ENCODE data around the gene ZNF320.

DNA sequence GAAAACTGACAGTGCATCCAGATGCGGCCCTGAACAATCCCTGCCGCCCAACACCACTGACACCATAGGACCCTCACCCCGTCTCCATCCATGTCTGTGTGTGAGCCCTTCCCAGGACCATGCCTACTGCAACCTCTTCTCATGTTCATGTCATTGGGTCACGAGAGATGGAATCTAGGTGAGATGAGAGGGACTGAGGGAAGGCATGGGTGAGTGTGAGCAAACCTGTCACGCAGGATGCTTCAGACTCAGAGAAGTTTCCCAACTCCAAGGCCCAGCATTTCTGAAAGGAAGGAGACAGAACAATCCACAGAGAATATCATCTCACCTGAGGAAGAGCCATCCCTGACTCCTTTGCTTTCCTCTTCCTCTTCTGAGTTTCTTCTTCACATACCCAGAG is 20.1 kb upstream of the ZNF320 start:
- TF ChIP-seq, protein P1, sequence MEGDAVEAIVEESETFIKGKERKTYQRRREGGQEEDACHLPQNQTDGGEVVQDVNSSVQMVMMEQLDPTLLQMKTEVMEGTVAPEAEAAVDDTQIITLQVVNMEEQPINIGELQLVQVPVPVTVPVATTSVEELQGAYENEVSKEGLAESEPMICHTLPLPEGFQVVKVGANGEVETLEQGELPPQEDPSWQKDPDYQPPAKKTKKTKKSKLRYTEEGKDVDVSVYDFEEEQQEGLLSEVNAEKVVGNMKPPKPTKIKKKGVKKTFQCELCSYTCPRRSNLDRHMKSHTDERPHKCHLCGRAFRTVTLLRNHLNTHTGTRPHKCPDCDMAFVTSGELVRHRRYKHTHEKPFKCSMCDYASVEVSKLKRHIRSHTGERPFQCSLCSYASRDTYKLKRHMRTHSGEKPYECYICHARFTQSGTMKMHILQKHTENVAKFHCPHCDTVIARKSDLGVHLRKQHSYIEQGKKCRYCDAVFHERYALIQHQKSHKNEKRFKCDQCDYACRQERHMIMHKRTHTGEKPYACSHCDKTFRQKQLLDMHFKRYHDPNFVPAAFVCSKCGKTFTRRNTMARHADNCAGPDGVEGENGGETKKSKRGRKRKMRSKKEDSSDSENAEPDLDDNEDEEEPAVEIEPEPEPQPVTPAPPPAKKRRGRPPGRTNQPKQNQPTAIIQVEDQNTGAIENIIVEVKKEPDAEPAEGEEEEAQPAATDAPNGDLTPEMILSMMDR (IDR thresholded peaks at IDR 0.05), result no peak
- no peak for TF ChIP-seq POLR2A (IDR thresholded peaks at IDR 0.05)

Measured in adrenal gland (tissue), 5 donors.